H54 (cell line): ENCODE data around the gene TANGO6.

ENCODE experiments used
- DNase-seq: peaks from one replicate; pipeline ENCODE4 v3.0.0; 2011; ENCODE audit warnings: low spot score, mixed read lengths; ENCODE audit not compliant: insufficient read length
- FAIRE-seq: peaks from 3 replicates; lab custom pipeline; 2011; peaks lifted over from hg19 to GRCh38; lab: Jason Lieb, UNC
- POLR2A ChIP-seq: IDR thresholded peaks from 2 replicates; pipeline ENCODE4 v1.6.1; 2011; ENCODE audit warnings: low read depth, mild to moderate bottlenecking, low read length

Gene TANGO6

DNA sequence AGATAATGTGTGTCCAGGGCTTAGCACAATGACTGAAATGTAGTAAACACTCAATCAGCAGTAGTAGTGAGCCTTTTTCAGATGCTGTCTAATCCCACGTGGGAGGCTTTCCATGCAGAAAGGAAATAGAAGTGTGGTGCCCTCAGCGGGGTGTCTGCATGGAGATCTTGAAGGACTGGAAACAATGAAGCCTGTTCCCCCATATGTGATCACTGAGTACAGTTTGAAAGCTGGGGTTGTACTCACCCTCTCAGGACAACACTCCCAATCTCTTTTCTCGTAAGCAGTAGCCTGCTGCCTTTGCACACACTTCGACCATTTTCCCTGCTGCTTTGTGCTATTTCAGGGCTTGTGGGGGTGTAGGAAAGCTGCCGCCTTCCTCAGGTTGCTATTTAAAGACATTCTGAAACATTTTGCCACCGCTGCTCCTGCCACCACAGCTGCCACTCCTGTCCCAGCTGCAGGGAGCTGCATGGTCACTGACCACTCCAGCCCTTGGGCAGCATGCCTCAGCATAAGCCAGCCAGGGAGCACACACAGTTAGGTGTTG is 221.5 kb downstream of the TANGO6 start:
- no peak for TF ChIP-seq POLR2A
- no peak for DNase-seq
- no peak for FAIRE-seq

DNA sequence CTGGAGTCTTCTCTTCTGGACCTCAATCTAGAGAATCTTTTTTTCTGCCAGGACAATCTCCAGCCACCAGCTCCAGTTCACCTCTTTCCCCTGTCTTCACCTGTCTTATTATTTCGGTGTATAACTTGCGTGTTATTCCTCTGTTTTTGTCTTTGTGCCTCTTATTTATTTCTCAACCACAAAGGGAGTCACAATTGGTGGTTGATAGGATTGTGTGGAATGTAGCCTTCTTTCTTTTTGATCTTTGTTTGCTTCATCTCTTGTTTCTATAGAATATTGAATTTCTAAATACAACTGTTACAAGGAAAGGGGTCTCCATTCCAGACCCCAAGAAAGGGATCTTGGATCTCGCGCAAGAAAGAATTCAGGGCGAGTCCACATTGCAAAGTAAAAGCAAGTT is 226.2 kb downstream of the TANGO6 start:
- FAIRE-seq (no peak), DNase-seq (no peak)
- no peak for TF ChIP-seq POLR2A

DNA sequence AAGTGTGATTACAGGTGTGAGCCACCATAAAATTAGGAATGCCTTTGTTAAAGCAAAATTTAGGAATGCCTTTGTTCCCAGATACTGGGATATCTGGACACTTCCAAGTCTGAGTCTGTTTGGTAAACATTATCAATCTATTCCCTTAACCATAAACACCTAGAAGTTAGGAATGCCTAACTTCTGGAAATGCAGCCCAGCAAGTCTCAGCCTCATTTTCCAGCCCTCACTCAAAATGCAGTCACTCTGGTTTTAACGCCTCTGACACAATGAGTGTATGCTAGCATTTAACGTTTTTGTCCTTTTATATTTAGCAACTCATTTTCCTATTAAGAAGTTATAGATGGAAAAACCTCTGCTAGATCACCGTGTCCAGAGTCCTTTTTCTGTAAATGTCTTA is 227.7 kb downstream of the TANGO6 start:
- DNase-seq (no peak), FAIRE-seq (no peak)

DNA sequence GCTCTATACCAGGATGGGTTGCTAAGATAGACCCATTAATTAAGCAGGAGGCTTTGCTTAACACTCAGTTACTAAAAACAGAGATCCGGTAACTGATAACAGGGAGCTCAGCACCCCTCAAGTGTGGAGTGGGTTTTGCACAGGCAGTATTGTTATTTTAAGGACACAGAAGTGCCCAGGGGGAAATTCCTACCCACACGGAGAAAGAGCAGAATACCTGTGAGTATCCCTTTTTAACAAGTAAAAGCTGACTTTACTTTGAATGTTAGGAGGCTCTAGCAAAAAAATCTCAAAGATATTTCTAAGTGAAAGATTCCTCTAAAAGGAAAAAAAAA is 229.3 kb downstream of the TANGO6 start:
- TF ChIP-seq POLR2A: no peak
- DNase-seq: no peak
- no peak for FAIRE-seq

More for the DNA sequence above, 227.7 kb downstream of the TANGO6 start:
- TF ChIP-seq POLR2A: no peak

GRCh38 chr16:69073181-69073702 is 229.9 kb downstream of the TANGO6 start:
- DNase-seq (peak; percentile 70), FAIRE-seq (peak; percentile 92)
- no peak for TF ChIP-seq POLR2A

GRCh38 chr16:69077251-69077650 is 233.9 kb downstream of the TANGO6 start:
- FAIRE-seq: peak; percentile 60
- no peak for TF ChIP-seq POLR2A
- DNase-seq: peak; percentile 67

GRCh38 chr16:69078073-69078472 is 234.7 kb downstream of the TANGO6 start:
- FAIRE-seq: no peak
- no peak for DNase-seq
- no peak for TF ChIP-seq POLR2A

- no peak for TF ChIP-seq POLR2A
- FAIRE-seq: no peak
Observed at GRCh38 chr16:69079697-69080096, 236.4 kb downstream of the TANGO6 start.

DNA sequence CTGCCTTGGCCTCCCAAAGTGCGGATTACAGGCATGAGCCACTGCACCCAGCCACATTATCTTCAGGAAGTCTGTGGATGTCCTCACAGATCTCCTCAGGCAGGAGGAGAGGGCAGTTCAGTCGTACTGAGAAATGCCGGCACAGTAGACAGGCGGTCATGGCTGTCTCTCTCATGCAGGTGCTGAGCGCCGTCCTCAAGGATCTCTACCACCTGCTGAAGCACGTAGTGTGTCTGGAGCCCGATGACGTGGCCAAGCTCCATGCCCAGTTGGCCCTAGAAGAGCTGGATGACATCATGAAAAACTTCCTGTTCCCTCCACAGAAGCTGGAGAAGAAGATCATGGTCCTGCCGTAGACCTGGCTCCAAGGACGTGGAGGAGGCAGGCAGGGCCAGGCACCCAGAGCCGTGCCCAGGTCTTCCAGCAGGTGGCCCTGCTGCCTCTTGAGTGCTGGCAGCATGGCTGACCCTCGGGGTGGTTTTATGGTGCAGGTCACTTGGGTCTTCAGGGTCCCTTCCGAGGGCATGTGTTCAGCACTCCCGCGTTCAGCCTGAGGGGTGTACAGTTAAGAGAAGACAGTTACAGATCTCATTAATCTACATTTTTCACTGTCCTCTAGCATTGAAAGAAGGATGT is 240.1 kb downstream of the TANGO6 start:
- FAIRE-seq (no peak), DNase-seq (no peak)
- TF ChIP-seq POLR2A: no peak

More at GRCh38 chr16:69079697-69080096, 236.4 kb downstream of the TANGO6 start:
- no peak for DNase-seq

DNA sequence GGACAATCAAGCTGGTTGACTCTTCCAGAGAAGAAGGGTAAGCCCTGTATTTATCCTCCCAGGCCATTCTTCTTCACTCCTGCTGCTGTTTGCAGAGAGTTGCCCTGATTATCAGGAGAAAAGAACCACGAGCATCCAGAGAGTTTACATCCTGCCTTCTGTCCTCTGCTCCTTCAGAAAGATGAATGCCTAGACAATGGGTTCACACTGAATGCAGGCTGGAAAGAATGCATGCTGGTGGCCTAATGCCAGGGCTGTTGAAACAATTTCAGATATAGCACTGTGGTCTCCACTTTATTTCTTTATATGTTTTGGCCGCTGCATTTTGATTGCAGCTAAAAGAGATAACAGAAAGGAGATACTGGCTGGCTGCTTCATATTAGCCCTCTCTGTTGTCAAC is 241.0 kb downstream of the TANGO6 start:
- DNase-seq: no peak
- FAIRE-seq: no peak

DNA sequence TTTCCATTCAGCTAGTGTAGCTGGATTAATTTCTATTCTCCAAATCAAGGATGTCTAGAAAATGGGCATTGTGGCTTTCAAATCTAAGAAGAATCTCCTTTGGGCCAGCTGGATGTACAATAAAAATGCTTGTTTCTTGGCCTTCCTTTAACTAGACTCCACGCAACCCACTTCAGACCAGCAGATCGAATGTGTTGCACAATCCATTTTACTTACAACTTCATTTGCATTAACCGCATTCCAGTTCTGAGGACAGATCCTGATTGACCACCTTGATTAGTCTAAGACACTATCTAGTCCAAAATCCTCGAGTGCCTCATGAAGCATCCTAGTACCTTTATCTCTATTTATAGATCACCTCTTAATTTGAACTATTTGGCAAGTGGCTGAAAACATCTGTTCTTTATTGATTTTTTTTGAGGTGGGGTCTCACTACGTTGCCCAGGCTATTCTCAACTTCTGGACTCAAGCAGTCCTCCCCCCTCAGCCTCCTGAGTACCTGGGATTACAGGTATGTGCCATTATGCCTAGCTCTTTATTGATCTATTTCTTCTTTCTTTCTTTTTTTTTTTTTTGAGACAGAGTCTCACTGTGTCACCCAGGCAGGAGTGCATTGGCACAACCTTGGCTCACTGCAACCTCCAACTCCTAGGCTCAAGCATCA is 241.8 kb downstream of the TANGO6 start:
- FAIRE-seq: no peak
- no peak for DNase-seq
- TF ChIP-seq POLR2A: no peak

More for the DNA sequence above, 241.0 kb downstream of the TANGO6 start:
- no peak for TF ChIP-seq POLR2A

- DNase-seq (no peak), FAIRE-seq (no peak)
- no peak for TF ChIP-seq POLR2A
Observed at GRCh38 chr16:69087161-69087581, 243.8 kb downstream of the TANGO6 start.

DNA sequence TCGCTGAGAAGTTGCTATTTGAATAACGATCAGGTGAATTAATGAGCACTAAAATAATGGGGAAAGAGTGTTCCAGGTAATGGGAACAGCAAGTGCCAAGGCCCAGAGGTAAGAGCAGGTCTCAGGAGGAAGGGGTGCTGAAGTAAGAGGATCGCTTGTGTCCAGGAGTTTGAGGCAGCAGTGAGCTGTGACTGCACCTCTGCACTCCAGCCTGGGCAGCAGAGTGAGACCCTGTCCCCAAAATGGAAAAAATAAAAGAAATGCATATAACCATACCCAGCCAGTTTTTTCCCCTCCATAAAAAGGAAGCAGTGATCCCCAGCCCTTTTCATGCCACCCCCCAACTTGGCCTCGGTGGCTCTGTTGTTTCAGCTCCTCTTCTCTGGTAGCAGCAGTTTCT is 245.4 kb downstream of the TANGO6 start:
- TF ChIP-seq POLR2A: no peak
- FAIRE-seq (no peak), DNase-seq (no peak)

- DNase-seq (no peak), FAIRE-seq (no peak)
- no peak for TF ChIP-seq POLR2A
Observed at GRCh38 chr16:69089091-69089910, 246.0 kb downstream of the TANGO6 start.
